CD4-positive, alpha-beta memory T cell (primary cell): Measurements from ENCODE around the gene KLHDC9. TPM values are rescaled to one million over a fixed set of nuclear protein-coding genes. Genes with fewer than 3 reads are reported as not detected.

ENCODE experiments used
- CTCF ChIA-PET: fragments of 350-600 bp; sonication (Branson Sonifier 250); formaldehyde crosslinking; loops from one replicate; lab custom pipeline; 2021; ENCODE audit warnings: inconsistent platforms; ENCODE audit not compliant: partially characterized antibody; lab: Charles Lee
- POLR2A ChIA-PET: fragments of 350-600 bp; sonication (Branson Sonifier 250); formaldehyde crosslinking; loops from one replicate; lab custom pipeline; 2021; ENCODE audit not compliant: partially characterized antibody; lab: Charles Lee
- DNase-seq, 5 donors: peaks; one replicate each; pipeline versions ENCODE4 v3.0.0 to v3.0.0-alpha.2; 2020 to 2022; ENCODE audit warnings: mixed read lengths in 1 of 5
- H3K27ac ChIP-seq: one replicate; pipeline ENCODE4 v1.7.0; 2013; ENCODE audit warnings: low read depth, low read length
- H3K27me3 ChIP-seq: 2 replicates; pipeline ENCODE4 v1.7.0; 2013; ENCODE audit warnings: mild to moderate bottlenecking, low read length, moderate library complexity; ENCODE audit not compliant: insufficient read depth
- H3K36me3 ChIP-seq: 2 replicates; pipeline ENCODE4 v1.7.0; 2013; ENCODE audit warnings: mild to moderate bottlenecking, low read length, moderate library complexity; ENCODE audit not compliant: insufficient read depth
- H3K4me1 ChIP-seq: 2 replicates; pipeline ENCODE4 v1.7.0; 2013; ENCODE audit warnings: mild to moderate bottlenecking, low read length, moderate library complexity; ENCODE audit not compliant: insufficient read depth
- H3K4me3 ChIP-seq, 2 donors: one replicate each; pipeline ENCODE4 v1.7.0; 2013; ENCODE audit warnings: low read length in 2 of 2, mild to moderate bottlenecking in 1 of 2
- H3K9me3 ChIP-seq, 2 donors: one replicate each; pipeline ENCODE4 v1.7.0; 2013; ENCODE audit warnings: low read length in 2 of 2, control low read depth in 1 of 2; ENCODE audit not compliant: control insufficient read depth in 1 of 2
- H3K27ac Mint-ChIP-seq, 7 donors: one replicate each; pipeline ENCODE4 v1.8.0; 2020 to 2021; ENCODE audit warnings: mixed read lengths in 7 of 7, mild to moderate bottlenecking in 6 of 7, inconsistent platforms in 3 of 7, moderate library complexity in 3 of 7
- H3K27me3 Mint-ChIP-seq, 2 donors: one replicate each; pipeline ENCODE4 v1.8.0; 2020 to 2021; ENCODE audit warnings: mixed read lengths in 2 of 2
- H3K36me3 Mint-ChIP-seq, 2 donors: one replicate each; pipeline ENCODE4 v1.8.0; 2020 to 2021; ENCODE audit warnings: mixed read lengths in 2 of 2, inconsistent platforms in 1 of 2, mild to moderate bottlenecking in 1 of 2
- H3K4me1 Mint-ChIP-seq, 4 donors: one replicate each; pipeline ENCODE4 v1.8.0; 2020 to 2021; ENCODE audit warnings: mixed read lengths in 4 of 4, mild to moderate bottlenecking in 1 of 4
- H3K4me3 Mint-ChIP-seq, 8 donors: one replicate each; pipeline ENCODE4 v1.8.0; 2020 to 2021; ENCODE audit warnings: mixed read lengths in 8 of 8, mild to moderate bottlenecking in 7 of 8, moderate library complexity in 6 of 8, inconsistent platforms in 3 of 8
- H3K9me3 Mint-ChIP-seq, 8 donors: one replicate each; pipeline ENCODE4 v1.8.0; 2020 to 2021; ENCODE audit warnings: mixed read lengths in 8 of 8, mild to moderate bottlenecking in 5 of 8, inconsistent platforms in 3 of 8, moderate library complexity in 1 of 8
- intact Hi-C: fragments of 100-400 bp; cut with micrococcal nuclease; formaldehyde crosslinking; loops from one replicate; pipeline ENCODE4 v1.15.1; 2023
- polyA plus RNA-seq, 2 donors: library from polyadenylated mRNA; unstranded; fragments of 300-500 nt; fragmentation: Illumina TruSeq; gene quantifications; one replicate each; pipeline ENCODE4 v1.2.3, GENCODE V29; 2021
- total RNA-seq, 2 experiments: library from RNA; stranded (reverse); gene quantifications; one replicate each; pipeline ENCODE4 v1.2.3, GENCODE V29; 2021

Gene KLHDC9
- total and polyA plus RNA-seq, 4 experiments from 2014 or later, result 0.52 to 2.4 (median 0.60) TPM

DNA sequence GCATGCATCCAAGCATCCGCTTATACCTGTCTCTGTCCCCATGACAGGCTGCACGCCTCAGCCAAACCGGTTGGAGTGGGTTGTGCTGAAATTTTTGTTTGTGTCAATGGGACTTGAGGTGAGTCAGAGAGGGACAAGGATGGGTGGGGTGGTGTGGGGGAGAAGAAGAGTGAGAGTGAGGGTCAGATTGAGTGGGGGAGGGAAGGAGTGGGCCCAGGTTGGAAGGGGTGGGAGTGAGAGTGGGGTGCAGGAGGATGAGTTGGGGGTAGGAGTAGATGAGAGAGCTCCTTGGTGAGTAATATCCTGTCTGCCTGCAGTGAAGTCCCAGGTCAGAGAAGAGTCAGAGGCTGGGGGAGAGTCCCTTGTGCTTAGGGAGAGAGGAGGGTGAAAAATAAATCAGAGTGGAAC is 5.5 kb upstream of the KLHDC9 start:
- Mint-ChIP-seq H3K36me3 (peaks cover 3% of the 10 kb centered on the region in 2 donors), H3K4me1 (peaks cover 7 to 14% (median 11%) of the 10 kb centered on the region in 4 donors), H3K9me3 (peaks cover 0 to 11% (median 2%) of the 10 kb centered on the region in 8 donors), H3K27me3 (peaks cover 0 to 2% of the 10 kb centered on the region in 2 donors), H3K4me3 (no peak overlapping the region), H3K27ac (peak overlapping the region in 1 of 7 donors; percentile 16)
- intact Hi-C loops, result no loop called here
- H3K36me3 ChIP-seq, result no peaks in the 10 kb centered on the region
- no peaks in the 10 kb centered on the region for H3K27me3 ChIP-seq
- POLR2A ChIA-PET, result interaction anchor here (1.2 to 1.7 kb wide), 2 partner anchors 24 to 47 kb away, joined by 3 to 4 read pairs; partner anchors contain the start of gene USF1
- no peak overlapping the region for H3K27ac ChIP-seq
- CTCF ChIA-PET, result interaction anchor here (0.6 to 9.8 kb wide), 6 partner anchors 8 to 127 kb away, joined by 3 to 175 read pairs (median 4); partner anchors contain the start of gene ARHGAP30
- H3K4me3 ChIP-seq, result no peak overlapping the region
- no peaks in the 10 kb centered on the region for H3K9me3 ChIP-seq
- H3K4me1 ChIP-seq, result peaks cover 9% of the 10 kb centered on the region
- DNase-seq, result no peak

DNA sequence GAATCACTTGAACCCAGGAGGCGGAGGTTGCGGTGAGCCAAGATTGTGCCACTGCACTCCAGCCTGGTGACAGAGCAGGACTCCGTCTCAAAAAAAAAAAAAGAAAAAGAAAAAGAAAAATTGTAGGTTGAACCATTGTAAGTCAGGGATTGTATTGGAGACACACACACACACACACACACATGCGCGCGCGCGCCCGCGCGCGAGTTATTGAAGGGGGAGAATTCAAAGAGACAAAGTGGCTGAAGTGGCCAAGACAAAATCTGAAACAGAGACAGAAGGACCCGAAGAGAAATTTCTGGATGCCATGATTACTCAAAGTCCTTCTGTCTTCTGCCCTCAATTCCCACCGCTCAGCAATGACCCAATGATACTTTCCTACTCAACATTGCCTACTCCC is 3.7 kb upstream of the KLHDC9 start:
- no peak overlapping the region for H3K4me3 Mint-ChIP-seq
- H3K4me1 ChIP-seq, result peaks cover 22% of the 10 kb centered on the region
- H3K36me3 ChIP-seq, result no peaks in the 10 kb centered on the region
- peaks cover 4 to 13% of the 10 kb centered on the region in 2 donors for H3K36me3 Mint-ChIP-seq
- H3K27me3 Mint-ChIP-seq, result peaks cover 0 to 2% of the 10 kb centered on the region in 2 donors
- DNase-seq, result no peak
- intact Hi-C loops, result no loop called here
- peaks cover 12 to 27% (median 21%) of the 10 kb centered on the region in 4 donors for H3K4me1 Mint-ChIP-seq
- H3K27me3 ChIP-seq, result no peaks in the 10 kb centered on the region
- ChIA-PET CTCF (interaction anchor here (0.9 to 9.8 kb wide), 6 partner anchors 23 to 97 kb away, joined by 3 to 175 read pairs (median 56); partner anchors contain the start of genes ARHGAP30, F11R and TSTD1), POLR2A (interaction anchor here (0.6 to 7.0 kb wide), 3 partner anchors 48 to 90 kb away, joined by 3 to 128 read pairs (median 3); partner anchors contain the start of gene USF1)
- H3K27ac ChIP-seq, result no peak overlapping the region
- H3K27ac Mint-ChIP-seq, result peak overlapping the region in 3 of 7 donors; percentile 50 to 99 (median 55)
- H3K4me3 ChIP-seq, result no peak overlapping the region
- H3K9me3 Mint-ChIP-seq, result peaks cover 0 to 19% (median 3%) of the 10 kb centered on the region in 8 donors
- no peaks in the 10 kb centered on the region for H3K9me3 ChIP-seq

DNA sequence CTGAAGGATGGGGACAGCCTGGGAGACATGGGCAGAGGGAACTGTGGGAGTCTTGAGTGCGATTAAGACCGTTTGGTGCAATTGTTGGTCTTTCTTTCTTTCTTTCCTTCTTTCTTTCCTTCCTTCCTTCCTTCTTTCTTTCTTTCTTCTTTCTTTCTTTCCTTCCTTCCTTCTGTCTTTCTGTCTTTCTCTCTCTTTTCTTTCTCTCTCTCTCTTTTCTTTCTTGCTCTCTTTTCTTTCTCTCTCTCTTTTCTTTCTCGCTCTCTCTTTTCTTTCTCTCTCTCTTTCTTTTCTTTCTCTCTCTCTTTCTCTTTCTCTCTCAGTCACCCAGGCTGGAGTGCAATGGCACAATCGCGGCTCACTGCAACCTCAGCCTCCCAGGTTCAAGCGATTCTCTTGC is 2.9 kb upstream of the KLHDC9 start:
- Mint-ChIP-seq H3K4me3 (no peak overlapping the region), H3K36me3 (peaks cover 9 to 20% of the 10 kb centered on the region in 2 donors), H3K4me1 (peaks cover 12 to 27% (median 21%) of the 10 kb centered on the region in 4 donors), H3K9me3 (peaks cover 0 to 19% (median 3%) of the 10 kb centered on the region in 8 donors), H3K27me3 (peaks cover 0 to 2% of the 10 kb centered on the region in 2 donors), H3K27ac (peak overlapping the region in 4 of 7 donors; percentile 55 to 99 (median 68))
- CTCF ChIA-PET, result interaction anchor here (0.9 to 9.8 kb wide), 7 partner anchors 22 to 105 kb away, joined by 3 to 175 read pairs (median 47); partner anchors contain the start of genes ARHGAP30, F11R and TSTD1
- H3K27me3 ChIP-seq, result no peaks in the 10 kb centered on the region
- POLR2A ChIA-PET, result interaction anchor here (1.0 to 7.0 kb wide), 3 partner anchors 26 to 57 kb away, joined by 3 to 128 read pairs (median 122); partner anchors contain the start of genes ARHGAP30 and USF1
- H3K4me1 ChIP-seq, result peaks cover 22% of the 10 kb centered on the region
- H3K4me3 ChIP-seq, result no peak overlapping the region
- no peak for DNase-seq
- peaks cover 4% of the 10 kb centered on the region for H3K36me3 ChIP-seq
- H3K9me3 ChIP-seq, result no peaks in the 10 kb centered on the region
- intact Hi-C loops, result loop anchor here (5.0 kb wide), 2 partner anchors 258 to 368 kb away; no protein-coding TSS in a partner anchor
- H3K27ac ChIP-seq, result no peak overlapping the region

DNA sequence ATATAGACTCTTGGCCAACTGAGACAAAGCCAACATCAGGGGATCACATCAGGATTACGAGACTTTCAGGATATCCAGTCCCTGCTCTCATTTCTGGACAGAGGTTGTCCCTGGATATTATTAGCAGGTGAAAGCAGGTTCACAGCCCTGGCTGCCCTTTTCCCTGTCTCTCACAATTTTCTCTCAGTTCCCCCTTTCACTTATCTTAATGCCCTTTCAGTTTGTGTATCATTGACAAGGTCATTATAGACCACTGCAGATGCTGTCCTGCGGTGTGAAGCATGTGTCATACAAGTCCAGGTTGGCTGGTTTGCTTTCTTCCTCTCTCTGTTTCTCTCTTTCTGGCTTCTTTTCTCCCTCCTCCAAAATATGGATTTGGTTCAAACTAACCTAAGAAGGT is 2.1 kb upstream of the KLHDC9 start:
- H3K4me1 ChIP-seq, result peaks cover 22% of the 10 kb centered on the region
- peaks cover 9 to 27% of the 10 kb centered on the region in 2 donors for H3K36me3 Mint-ChIP-seq
- H3K27me3 ChIP-seq, result no peaks in the 10 kb centered on the region
- intact Hi-C loops, result loop anchor here (5.0 kb wide), 2 partner anchors 259 to 369 kb away; no protein-coding TSS in a partner anchor
- no peak overlapping the region for H3K27ac ChIP-seq
- POLR2A ChIA-PET, result interaction anchor here (1.6 to 7.0 kb wide), 6 partner anchors 9 to 75 kb away, joined by 4 to 128 read pairs (median 48); partner anchors contain the start of genes ARHGAP30, F11R, NIT1 and PFDN2
- no peak for DNase-seq
- peaks cover 9% of the 10 kb centered on the region for H3K36me3 ChIP-seq
- CTCF ChIA-PET, result interaction anchor here (1.6 to 9.8 kb wide), 8 partner anchors 20 to 106 kb away, joined by 4 to 175 read pairs (median 34); partner anchors contain the start of genes ARHGAP30, F11R and TSTD1
- peaks cover 12 to 27% (median 20%) of the 10 kb centered on the region in 4 donors for H3K4me1 Mint-ChIP-seq
- H3K4me3 ChIP-seq, result no peak overlapping the region
- H3K4me3 Mint-ChIP-seq, result no peak overlapping the region
- no peaks in the 10 kb centered on the region for H3K9me3 ChIP-seq
- H3K27ac Mint-ChIP-seq, result peak overlapping the region in 5 of 7 donors; percentile 35 to 99 (median 85)
- peaks cover 0 to 2% of the 10 kb centered on the region in 2 donors for H3K27me3 Mint-ChIP-seq
- peaks cover 0 to 19% (median 3%) of the 10 kb centered on the region in 8 donors for H3K9me3 Mint-ChIP-seq

DNA sequence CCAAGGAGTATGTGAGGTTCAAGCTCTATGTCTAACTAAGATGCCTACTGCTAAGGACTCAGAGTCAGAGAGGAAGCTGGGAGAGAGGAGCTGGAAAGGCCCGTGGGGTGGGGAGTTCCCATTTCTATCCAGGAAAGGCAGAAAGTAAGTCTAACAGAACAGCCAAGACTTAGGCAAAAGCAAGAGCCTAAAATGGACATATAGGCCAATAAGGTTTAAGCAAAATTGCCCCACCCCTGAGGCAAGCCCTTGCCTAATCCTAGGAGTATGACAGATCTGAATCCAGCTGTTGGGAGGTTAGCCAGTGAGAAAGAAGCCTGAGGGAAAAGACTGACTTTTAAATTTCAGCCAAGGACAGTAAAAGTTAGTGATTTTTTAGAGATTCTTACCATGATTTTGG is 1.6 kb upstream of the KLHDC9 start:
- ChIA-PET POLR2A (interaction anchor here (1.2 to 7.0 kb wide), 14 partner anchors 10 to 259 kb away, joined by 4 to 128 read pairs (median 11); partner anchors contain the start of genes ARHGAP30, DEDD, F11R and NIT1), CTCF (interaction anchor here (0.8 to 9.8 kb wide), 17 partner anchors 9 to 319 kb away, joined by 3 to 175 read pairs (median 13); partner anchors contain the start of genes ARHGAP30, F11R, NECTIN4 and TSTD1)
- Histone ChIP-seq H3K4me1 (peaks cover 22% of the 10 kb centered on the region), H3K36me3 (peaks cover 11% of the 10 kb centered on the region), H3K9me3 (no peaks in the 10 kb centered on the region), H3K27ac (no peak overlapping the region), H3K4me3 (no peak overlapping the region), H3K27me3 (no peaks in the 10 kb centered on the region)
- H3K9me3 Mint-ChIP-seq, result peaks cover 0 to 19% (median 3%) of the 10 kb centered on the region in 8 donors
- peaks cover 12 to 27% (median 20%) of the 10 kb centered on the region in 4 donors for H3K4me1 Mint-ChIP-seq
- peaks cover 9 to 31% of the 10 kb centered on the region in 2 donors for H3K36me3 Mint-ChIP-seq
- H3K4me3 Mint-ChIP-seq, result peak overlapping the region in 4 of 8 donors; percentile 12 to 52 (median 49)
- H3K27ac Mint-ChIP-seq, result peak overlapping the region; percentile 35 to 100 (median 97)
- H3K27me3 Mint-ChIP-seq, result peaks cover 0 to 2% of the 10 kb centered on the region in 2 donors
- DNase-seq, result no peak
- intact Hi-C loops, result loop anchor here (5.0 kb wide), 2 partner anchors 259 to 369 kb away; no protein-coding TSS in a partner anchor

DNA sequence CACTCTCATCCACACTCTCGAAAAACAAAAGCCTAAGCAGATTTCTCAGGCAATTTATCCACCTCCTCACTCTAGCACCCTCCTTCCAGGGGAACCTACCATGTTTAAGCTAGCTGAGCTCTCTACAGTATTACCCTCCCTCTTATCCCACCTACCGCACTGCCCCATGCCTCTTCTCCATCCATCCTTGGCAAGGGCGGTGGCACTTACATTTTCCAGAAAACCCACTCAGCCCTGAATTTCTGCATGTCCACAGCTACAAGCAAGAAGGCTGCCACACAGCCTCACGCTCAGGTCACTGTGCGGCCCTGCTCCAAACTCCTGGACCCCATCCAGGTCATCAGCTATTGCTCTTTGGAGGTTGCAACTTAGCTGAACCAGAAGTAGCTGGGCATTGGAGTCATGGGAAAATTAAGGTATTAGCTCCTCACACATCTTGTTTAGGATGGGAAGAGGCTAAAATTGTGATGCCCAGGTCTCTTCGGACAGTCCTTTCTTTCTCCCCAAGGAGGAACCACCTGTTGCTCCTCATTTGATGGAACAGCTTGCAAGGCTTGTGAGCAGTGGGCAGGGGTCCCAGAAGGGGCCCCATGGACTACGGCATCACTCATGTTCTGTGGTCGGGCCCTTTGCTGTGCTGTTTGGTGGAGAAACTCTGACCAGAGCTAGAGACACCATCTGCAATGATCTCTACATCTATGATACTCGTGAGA is 1.1 kb downstream of the KLHDC9 start:
- Mint-ChIP-seq H3K4me3 (peak overlapping the region; percentile 59 to 82 (median 72)), H3K27ac (peak overlapping the region; percentile 53 to 84 (median 69)), H3K4me1 (peaks cover 14 to 31% (median 22%) of the 10 kb centered on the region in 4 donors), H3K36me3 (peaks cover 13 to 42% of the 10 kb centered on the region in 2 donors), H3K27me3 (peaks cover 0 to 2% of the 10 kb centered on the region in 2 donors), H3K9me3 (peaks cover 0 to 19% (median 3%) of the 10 kb centered on the region in 8 donors)
- ChIA-PET CTCF (interaction anchor here (0.6 to 9.8 kb wide), 19 partner anchors 9 to 275 kb away, joined by 3 to 175 read pairs (median 9); partner anchors contain the start of genes ARHGAP30, F11R, NECTIN4 and NIT1), POLR2A (interaction anchor here (1.1 to 7.0 kb wide), 9 partner anchors 18 to 108 kb away, joined by 3 to 128 read pairs (median 17); partner anchors contain the start of genes ARHGAP30, F11R, NIT1 and PFDN2)
- DNase-seq, result no peak
- H3K4me3 ChIP-seq, result no peak overlapping the region
- no peak overlapping the region for H3K27ac ChIP-seq
- peaks cover 22% of the 10 kb centered on the region for H3K4me1 ChIP-seq
- peaks cover 25% of the 10 kb centered on the region for H3K36me3 ChIP-seq
- no peaks in the 10 kb centered on the region for H3K9me3 ChIP-seq
- intact Hi-C loops, result loop anchor here (5.0 kb wide), 2 partner anchors 262 to 372 kb away; no protein-coding TSS in a partner anchor
- no peaks in the 10 kb centered on the region for H3K27me3 ChIP-seq
